HepG2 (cell line): Measurements from ENCODE around the gene FALEC. TPM values are rescaled to one million over a fixed set of nuclear protein-coding genes. Genes with fewer than 3 reads are reported as not detected.
A peak's percentile ranks its signal among the peaks of the same experiment; 100 is the strongest.

Experiments
- ARNTL ChIP-seq: sonication (generic); formaldehyde crosslinking; IDR thresholded peaks from 2 replicates; pipeline ENCODE4 v1.4.0; 2020; ENCODE audit warnings: mild to moderate bottlenecking, missing genetic modification reagents
- DMAP1 ChIP-seq: IDR thresholded peaks from 2 replicates; pipeline ENCODE4 v1.6.1; 2016
- HIVEP1 ChIP-seq: sonication (generic); formaldehyde crosslinking; IDR thresholded peaks from 2 replicates; pipeline ENCODE4 v1.4.0; 2020; ENCODE audit warnings: mild to moderate bottlenecking, missing genetic modification reagents
- HNRNPLL ChIP-seq: fragments of 200-400 bp; formaldehyde crosslinking; IDR thresholded peaks from 2 replicates; pipeline ENCODE4 v1.6.1; 2017; ENCODE audit warnings: mild to moderate bottlenecking, low read depth, low read length; ENCODE audit not compliant: poor library complexity, severe bottlenecking
- KAT7 ChIP-seq: IDR thresholded peaks from 2 replicates; pipeline ENCODE4 v1.6.1; 2018; ENCODE audit warnings: borderline replicate concordance, missing compliant biosample characterization
- NR2C2 ChIP-seq: sonication (generic); formaldehyde crosslinking; IDR thresholded peaks from 2 replicates; pipeline ENCODE4 v1.4.0; 2020; ENCODE audit warnings: missing genetic modification reagents, mild to moderate bottlenecking, moderate library complexity, borderline replicate concordance
- PAF1 ChIP-seq: IDR thresholded peaks from 2 replicates; pipeline ENCODE4 v1.6.1; 2016; ENCODE audit warnings: missing genetic modification reagents, missing compliant biosample characterization
- SAP130 ChIP-seq: IDR thresholded peaks from 2 replicates; pipeline ENCODE4 v1.6.1; 2016; ENCODE audit warnings: low read depth
- TGIF2 ChIP-seq: IDR thresholded peaks from 2 replicates; pipeline ENCODE4 v1.6.1; 2016; ENCODE audit warnings: control low read depth, missing compliant biosample characterization
- ZFX ChIP-seq: sonication (generic); formaldehyde crosslinking; IDR thresholded peaks from 2 replicates; pipeline ENCODE4 v1.4.0; 2020; ENCODE audit warnings: mild to moderate bottlenecking, low read depth, missing genetic modification reagents, moderate library complexity
- ZNF329 ChIP-seq: sonication (generic); formaldehyde crosslinking; IDR thresholded peaks from 2 replicates; pipeline ENCODE4 v1.9.0; 2021; ENCODE audit warnings: low read depth, mild to moderate bottlenecking, missing genetic modification reagents
- ZNF343 ChIP-seq: sonication (generic); formaldehyde crosslinking; IDR thresholded peaks from 2 replicates; pipeline ENCODE4 v1.4.0; 2020; ENCODE audit warnings: mild to moderate bottlenecking, missing genetic modification reagents
- ZNF589 ChIP-seq: sonication (generic); formaldehyde crosslinking; conservative IDR thresholded peaks from 2 replicates; pipeline ENCODE4 v1.8.0; 2022; ENCODE audit warnings: mild to moderate bottlenecking, moderate library complexity, missing genetic modification reagents
- ZUFSP ChIP-seq: sonication (generic); formaldehyde crosslinking; IDR thresholded peaks from 2 replicates; pipeline ENCODE4 v1.9.0; 2021; ENCODE audit warnings: missing genetic modification reagents, mild to moderate bottlenecking, borderline replicate concordance
- polyA plus RNA-seq, 8 experiments: library from polyadenylated mRNA; depleted of rRNA in 3 of 8; stranded (reverse) in 7 of 8; unstranded in 1 of 8; fragments of >200 nt; fragmentation: Illumina TruSeq in 4 of 8; extraction: Trizol in 4 of 8; gene quantifications; 2 replicates each; pipeline versions ENCODE4 v1.2.1 to v1.2.3, GENCODE V29; 2011 to 2016; ENCODE audit warnings: low read depth in 4 of 8, missing spikeins in 1 of 8, mixed read lengths in 1 of 8; ENCODE audit not compliant: insufficient read depth in 1 of 8
- total RNA-seq, 5 experiments: library from RNA; depleted of rRNA; stranded (reverse); fragments of >200 nt; fragmentation: Illumina TruSeq; extraction: Trizol; gene quantifications; 2 replicates each; pipeline ENCODE4 v1.2.3, GENCODE V29; 2016; ENCODE audit warnings: low read depth in 1 of 5
- TF ChIP-seq, protein P1 (sequence below): sonication (generic); formaldehyde crosslinking; IDR thresholded peaks from 2 replicates; pipeline ENCODE4 v1.4.0; 2020; ENCODE audit warnings: mild to moderate bottlenecking, missing genetic modification reagents
- TF ChIP-seq, protein P2 (sequence below): sonication (generic); formaldehyde crosslinking; conservative IDR thresholded peaks from 2 replicates; pipeline ENCODE4 v1.4.0; 2020; ENCODE audit warnings: mild to moderate bottlenecking, missing genetic modification reagents, moderate library complexity
- TF ChIP-seq, protein P3 (sequence below): sonication (generic); formaldehyde crosslinking; IDR thresholded peaks from 2 replicates; pipeline ENCODE4 v1.4.0; 2020; ENCODE audit warnings: missing genetic modification reagents

FALEC gene
- total and polyA plus RNA-seq, 2 of the 13 experiments (the other 11 are each of a cell fraction or from before 2014, with no cell fraction given), result 0.33 to 0.71 TPM

DNA sequence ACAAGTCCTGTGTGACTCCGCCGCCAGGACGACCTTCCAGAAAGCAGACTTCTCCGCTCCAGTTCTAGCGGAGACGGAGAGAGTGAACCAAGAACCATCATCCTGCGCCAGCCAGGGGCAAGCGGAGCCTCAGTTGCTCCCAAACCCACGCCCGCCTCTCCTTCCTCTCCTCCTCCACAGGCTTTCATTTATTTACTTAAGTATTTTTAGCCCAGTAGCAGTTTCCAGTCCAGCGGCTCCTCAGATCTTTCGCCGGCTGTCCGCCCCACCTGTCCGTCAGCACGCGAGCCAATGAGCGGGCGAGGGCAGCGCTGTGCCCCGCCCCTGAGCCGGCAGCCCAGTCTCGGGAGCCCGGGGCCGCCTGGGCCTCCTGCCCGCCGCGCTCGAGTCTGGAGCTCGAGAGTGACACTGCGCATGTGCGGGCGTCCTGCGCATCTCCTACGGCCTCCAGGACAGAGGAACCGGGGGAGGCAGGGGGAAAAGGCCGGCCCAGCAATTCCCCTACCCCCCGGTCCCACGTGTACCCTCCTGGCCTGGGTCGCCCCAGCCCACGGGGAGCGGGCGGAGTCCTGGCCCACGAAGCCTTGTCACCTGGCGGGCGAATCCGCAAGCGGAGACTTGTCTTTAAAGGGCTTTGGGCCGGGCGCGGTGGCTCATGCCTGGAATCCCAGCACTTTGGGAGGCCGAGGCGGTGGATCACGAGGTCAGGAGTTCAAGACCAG is at the start of gene FALEC (continued):
- TF ChIP-seq, protein P1, sequence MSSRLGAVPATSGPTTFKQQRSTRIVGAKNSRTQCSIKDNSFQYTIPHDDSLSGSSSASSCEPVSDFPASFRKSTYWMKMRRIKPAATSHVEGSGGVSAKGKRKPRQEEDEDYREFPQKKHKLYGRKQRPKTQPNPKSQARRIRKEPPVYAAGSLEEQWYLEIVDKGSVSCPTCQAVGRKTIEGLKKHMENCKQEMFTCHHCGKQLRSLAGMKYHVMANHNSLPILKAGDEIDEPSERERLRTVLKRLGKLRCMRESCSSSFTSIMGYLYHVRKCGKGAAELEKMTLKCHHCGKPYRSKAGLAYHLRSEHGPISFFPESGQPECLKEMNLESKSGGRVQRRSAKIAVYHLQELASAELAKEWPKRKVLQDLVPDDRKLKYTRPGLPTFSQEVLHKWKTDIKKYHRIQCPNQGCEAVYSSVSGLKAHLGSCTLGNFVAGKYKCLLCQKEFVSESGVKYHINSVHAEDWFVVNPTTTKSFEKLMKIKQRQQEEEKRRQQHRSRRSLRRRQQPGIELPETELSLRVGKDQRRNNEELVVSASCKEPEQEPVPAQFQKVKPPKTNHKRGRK (CRISPR knock-in tag), result no peak
- 0 out of 2 replicates have a peak, but pooled peaks have one; percentile 59 for TF ChIP-seq ARNTL
- peak; percentile 80 for TF ChIP-seq HNRNPLL
- TF ChIP-seq, protein P2, sequence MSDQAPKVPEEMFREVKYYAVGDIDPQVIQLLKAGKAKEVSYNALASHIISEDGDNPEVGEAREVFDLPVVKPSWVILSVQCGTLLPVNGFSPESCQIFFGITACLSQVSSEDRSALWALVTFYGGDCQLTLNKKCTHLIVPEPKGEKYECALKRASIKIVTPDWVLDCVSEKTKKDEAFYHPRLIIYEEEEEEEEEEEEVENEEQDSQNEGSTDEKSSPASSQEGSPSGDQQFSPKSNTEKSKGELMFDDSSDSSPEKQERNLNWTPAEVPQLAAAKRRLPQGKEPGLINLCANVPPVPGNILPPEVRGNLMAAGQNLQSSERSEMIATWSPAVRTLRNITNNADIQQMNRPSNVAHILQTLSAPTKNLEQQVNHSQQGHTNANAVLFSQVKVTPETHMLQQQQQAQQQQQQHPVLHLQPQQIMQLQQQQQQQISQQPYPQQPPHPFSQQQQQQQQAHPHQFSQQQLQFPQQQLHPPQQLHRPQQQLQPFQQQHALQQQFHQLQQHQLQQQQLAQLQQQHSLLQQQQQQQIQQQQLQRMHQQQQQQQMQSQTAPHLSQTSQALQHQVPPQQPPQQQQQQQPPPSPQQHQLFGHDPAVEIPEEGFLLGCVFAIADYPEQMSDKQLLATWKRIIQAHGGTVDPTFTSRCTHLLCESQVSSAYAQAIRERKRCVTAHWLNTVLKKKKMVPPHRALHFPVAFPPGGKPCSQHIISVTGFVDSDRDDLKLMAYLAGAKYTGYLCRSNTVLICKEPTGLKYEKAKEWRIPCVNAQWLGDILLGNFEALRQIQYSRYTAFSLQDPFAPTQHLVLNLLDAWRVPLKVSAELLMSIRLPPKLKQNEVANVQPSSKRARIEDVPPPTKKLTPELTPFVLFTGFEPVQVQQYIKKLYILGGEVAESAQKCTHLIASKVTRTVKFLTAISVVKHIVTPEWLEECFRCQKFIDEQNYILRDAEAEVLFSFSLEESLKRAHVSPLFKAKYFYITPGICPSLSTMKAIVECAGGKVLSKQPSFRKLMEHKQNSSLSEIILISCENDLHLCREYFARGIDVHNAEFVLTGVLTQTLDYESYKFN (CRISPR knock-in tag), result peak; percentile 55
- TF ChIP-seq ZNF589 (CRISPR knock-in tag), result 0 out of 2 replicates have a peak, but pooled peaks have one; percentile 63
- TF ChIP-seq, protein P3, sequence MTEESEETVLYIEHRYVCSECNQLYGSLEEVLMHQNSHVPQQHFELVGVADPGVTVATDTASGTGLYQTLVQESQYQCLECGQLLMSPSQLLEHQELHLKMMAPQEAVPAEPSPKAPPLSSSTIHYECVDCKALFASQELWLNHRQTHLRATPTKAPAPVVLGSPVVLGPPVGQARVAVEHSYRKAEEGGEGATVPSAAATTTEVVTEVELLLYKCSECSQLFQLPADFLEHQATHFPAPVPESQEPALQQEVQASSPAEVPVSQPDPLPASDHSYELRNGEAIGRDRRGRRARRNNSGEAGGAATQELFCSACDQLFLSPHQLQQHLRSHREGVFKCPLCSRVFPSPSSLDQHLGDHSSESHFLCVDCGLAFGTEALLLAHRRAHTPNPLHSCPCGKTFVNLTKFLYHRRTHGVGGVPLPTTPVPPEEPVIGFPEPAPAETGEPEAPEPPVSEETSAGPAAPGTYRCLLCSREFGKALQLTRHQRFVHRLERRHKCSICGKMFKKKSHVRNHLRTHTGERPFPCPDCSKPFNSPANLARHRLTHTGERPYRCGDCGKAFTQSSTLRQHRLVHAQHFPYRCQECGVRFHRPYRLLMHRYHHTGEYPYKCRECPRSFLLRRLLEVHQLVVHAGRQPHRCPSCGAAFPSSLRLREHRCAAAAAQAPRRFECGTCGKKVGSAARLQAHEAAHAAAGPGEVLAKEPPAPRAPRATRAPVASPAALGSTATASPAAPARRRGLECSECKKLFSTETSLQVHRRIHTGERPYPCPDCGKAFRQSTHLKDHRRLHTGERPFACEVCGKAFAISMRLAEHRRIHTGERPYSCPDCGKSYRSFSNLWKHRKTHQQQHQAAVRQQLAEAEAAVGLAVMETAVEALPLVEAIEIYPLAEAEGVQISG (CRISPR knock-in tag), result peak; percentile 6; the same call in 1 of the 2 replicates
- TF ChIP-seq SAP130 (CRISPR knock-in tag), result peak; percentile 65; the same call in 1 of the 2 replicates
- no peak for TF ChIP-seq ZUFSP (CRISPR knock-in tag)
- peak; percentile 67; the same call in 1 of the 2 replicates for TF ChIP-seq HIVEP1 (CRISPR knock-in tag)
- TF ChIP-seq KAT7 (CRISPR knock-in tag), result 0 out of 2 replicates have a peak, but pooled peaks have one; percentile 5
- TF ChIP-seq PAF1 (CRISPR knock-in tag), result no peak
- TF ChIP-seq ZNF343 (CRISPR knock-in tag), result 0 out of 2 replicates have a peak, but pooled peaks have one; percentile 64
- TF ChIP-seq NR2C2, result peak; percentile 18; the same call in 1 of the 2 replicates
- peak; percentile 94 for TF ChIP-seq ZFX
- 0 out of 2 replicates have a peak, but pooled peaks have one; percentile 57 for TF ChIP-seq TGIF2 (CRISPR knock-in tag)
- peak; percentile 63; the same call in 1 of the 2 replicates for TF ChIP-seq DMAP1 (CRISPR knock-in tag)
- 0 out of 2 replicates have a peak, but pooled peaks have one; percentile 1 for TF ChIP-seq ZNF329 (CRISPR knock-in tag)
